GM12874 (cell line): Measurements from ENCODE around the gene FNBP1.

Experiments
- TF ChIP-seq, protein P1 (sequence below): IDR thresholded peaks from 2 replicates; pipeline ENCODE4 v1.5.1; 2011; ENCODE audit warnings: low read depth, mild to moderate bottlenecking, control low read depth, low read length, moderate library complexity; ENCODE audit not compliant: insufficient read depth

FNBP1 gene

DNA sequence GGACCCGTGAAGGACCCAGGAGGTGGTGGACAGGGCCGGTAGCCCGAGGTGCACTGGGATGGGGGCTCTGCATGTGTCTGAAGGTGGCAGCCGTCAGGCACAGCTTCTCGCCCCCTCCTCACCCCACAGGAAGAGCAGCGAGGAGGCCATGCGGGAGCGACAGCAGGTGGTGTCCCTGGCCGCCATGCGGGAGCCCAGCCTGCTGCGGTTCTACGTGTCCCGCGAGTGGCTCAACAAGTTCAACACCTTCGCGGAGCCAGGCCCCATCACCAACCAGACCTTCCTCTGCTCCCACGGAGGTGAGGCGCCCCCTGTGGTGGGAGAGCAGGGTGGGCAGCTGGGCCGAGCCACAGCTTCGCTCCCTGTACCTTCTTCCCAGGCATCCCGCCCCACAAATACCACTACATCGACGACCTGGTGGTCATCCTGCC is 167.8 kb downstream of the FNBP1 start:
- TF ChIP-seq, protein P1, sequence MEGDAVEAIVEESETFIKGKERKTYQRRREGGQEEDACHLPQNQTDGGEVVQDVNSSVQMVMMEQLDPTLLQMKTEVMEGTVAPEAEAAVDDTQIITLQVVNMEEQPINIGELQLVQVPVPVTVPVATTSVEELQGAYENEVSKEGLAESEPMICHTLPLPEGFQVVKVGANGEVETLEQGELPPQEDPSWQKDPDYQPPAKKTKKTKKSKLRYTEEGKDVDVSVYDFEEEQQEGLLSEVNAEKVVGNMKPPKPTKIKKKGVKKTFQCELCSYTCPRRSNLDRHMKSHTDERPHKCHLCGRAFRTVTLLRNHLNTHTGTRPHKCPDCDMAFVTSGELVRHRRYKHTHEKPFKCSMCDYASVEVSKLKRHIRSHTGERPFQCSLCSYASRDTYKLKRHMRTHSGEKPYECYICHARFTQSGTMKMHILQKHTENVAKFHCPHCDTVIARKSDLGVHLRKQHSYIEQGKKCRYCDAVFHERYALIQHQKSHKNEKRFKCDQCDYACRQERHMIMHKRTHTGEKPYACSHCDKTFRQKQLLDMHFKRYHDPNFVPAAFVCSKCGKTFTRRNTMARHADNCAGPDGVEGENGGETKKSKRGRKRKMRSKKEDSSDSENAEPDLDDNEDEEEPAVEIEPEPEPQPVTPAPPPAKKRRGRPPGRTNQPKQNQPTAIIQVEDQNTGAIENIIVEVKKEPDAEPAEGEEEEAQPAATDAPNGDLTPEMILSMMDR: peak; percentile 19; the same call in 1 of the 2 replicates

DNA sequence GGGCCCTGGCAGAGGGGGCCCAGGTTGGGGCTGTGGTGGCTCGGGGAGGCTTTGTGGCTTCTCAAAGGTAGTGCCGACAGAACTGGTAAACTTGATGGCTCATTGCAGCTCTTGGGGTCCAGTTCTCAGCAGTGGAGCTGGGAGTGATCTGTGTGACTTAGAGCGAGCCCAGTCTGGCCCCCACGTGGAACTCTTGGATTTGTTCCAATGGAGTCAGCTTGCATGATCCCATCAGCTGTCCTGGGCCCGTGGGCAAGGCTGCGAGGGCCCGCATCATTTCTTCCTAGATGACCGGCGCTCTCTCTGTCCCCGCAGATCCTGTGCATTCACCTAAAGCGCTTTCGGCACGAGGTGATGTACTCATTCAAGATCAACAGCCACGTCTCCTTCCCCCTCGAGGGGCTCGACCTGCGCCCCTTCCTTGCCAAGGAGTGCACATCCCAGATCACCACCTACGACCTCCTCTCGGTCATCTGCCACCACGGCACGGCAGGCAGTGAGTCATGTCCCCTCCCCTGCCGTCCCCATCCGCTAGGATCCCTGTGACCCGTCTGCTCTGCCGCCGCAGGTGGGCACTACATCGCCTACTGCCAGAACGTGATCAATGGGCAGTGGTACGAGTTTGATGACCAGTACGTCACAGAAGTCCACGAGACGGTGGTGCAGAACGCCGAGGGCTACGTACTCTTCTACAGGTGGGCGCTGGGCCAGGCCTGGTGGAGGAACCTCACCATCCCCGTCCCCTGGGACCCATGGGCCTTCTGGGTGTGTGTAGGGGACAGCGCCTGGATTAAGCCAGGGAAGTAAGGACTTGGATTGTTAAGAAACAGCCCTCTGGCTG is 168.5 kb downstream of the FNBP1 start:
- TF ChIP-seq, protein P1: no peak

DNA sequence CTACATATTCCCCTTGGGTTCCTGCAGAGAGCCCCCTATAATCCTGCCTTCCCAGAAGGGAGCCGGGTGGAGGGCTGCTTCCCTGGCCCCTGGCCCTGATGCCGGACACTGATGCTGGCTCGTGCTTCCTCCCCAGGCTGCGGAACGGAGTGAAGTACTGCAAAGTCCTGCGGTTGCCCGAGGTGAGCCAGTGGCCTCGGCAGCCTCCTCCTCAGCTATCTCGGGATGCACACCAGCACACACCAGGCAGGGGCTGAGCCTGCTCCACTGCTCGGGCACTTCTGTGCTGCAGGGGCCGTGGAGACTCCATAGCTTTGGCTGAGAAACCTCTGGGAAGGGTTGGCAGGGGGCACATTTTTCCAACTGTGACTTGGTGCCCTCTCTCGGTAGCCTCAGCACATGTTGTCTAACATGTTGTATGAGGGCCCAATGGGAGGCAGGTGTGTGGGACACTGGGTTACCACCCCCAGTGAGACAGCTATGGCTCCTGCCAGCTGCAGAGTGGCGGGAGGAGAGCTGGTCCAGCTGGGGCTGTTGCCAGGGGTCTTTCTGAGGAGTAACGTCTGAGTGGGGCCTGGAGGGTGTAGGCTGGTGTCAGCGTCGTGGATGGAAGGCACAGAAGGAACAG is 169.3 kb downstream of the FNBP1 start:
- TF ChIP-seq, protein P1: no peak

DNA sequence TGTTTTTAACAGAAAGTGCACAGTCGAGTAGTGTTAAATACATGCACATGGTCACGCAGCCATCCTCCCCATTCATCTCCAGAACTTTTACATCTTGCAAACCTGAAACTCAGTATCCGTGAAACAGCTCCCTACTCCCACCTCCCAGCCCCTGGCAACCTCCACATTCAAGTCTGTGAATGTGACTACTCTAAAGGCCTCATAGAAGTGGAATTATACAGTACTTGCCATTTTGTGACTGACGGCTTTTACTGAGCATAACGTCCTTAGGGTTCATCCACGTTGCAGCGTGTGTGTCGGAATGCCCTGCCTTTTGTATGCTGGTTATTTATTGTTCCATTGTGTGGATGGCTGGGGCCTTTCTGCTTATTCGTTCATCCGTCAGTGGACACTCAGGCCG is 171.9 kb downstream of the FNBP1 start:
- TF ChIP-seq, protein P1: no peak

DNA sequence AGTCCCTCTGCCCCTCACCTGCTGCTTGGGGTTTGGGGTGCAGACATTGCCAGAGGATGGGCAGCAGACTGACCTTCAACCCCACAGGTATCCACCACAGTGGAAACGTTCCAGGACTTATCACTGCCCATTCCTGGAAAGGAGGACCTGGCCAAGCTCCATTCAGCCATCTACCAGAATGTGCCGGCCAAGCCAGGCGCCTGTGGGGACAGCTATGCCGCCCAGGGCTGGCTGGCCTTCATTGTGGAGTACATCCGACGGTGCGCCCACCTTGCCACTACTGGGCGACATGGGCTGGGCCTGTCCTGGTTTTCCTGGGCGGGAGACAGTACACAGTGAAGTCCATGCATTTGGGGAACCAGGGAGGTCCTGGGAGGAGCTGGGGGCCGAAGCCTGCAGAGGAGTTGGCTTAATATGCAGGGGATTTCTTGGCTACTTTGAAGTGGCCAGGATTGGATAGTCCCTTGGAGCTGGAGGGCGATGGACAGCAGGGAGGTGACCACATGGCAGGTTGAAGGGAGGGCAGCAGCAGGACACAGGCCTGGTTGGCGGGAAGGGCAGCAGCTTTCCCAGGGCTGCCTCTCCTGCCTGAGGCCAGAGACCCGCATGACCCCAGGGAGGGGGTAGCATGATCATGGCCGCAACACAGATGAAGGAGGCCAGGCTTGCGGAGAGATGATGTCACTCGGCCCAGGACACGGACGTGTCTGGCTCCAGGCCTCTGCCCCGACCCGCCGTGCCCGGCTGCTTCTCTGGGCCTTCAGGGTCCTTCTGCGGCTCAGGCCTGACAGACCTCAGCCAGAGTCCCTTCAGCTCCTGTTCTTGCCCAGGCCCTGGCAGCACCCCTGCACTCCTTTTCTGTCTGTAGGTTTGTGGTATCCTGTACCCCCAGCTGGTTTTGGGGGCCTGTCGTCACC is 173.1 kb downstream of the FNBP1 start:
- TF ChIP-seq, protein P1: no peak

DNA sequence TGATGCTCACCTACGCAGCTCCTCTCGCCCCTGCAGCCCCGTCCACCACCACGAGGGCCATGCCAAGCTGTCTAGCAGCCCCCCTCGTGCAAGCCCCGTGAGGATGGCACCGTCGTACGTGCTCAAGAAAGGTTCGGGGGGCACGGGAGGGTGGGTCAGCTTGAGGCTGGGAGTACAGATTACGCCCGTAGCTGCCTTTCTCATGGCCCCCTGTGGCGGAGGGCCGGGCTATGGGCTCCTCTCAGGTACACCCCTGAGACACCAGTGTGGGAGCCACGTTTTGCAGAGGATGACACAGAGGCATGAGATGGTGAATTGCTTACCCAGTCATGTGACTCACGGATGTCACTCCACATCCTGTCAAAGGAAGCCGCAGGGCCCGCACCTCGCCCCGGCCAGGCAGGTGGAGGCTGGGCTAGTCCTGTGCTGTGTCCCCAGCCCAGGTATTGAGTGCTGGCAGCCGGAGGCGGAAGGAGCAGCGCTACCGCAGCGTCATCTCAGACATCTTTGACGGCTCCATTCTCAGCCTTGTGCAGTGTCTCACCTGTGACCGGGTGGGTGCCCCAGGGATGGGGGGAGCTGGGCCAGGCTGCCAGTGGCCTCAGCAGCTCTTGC is 174.0 kb downstream of the FNBP1 start:
- TF ChIP-seq, protein P1: no peak
